HG03520 (cell line): ENCODE data around the gene CLCN7.

Experiments
- ATAC-seq: cut with Tn5 transposase; IDR thresholded peaks from one replicate; pipeline ENCODE4 v1.9.1; 2021; ENCODE audit warnings: mild to moderate bottlenecking, moderate library complexity; ENCODE audit not compliant: unreplicated experiment

Gene CLCN7

DNA sequence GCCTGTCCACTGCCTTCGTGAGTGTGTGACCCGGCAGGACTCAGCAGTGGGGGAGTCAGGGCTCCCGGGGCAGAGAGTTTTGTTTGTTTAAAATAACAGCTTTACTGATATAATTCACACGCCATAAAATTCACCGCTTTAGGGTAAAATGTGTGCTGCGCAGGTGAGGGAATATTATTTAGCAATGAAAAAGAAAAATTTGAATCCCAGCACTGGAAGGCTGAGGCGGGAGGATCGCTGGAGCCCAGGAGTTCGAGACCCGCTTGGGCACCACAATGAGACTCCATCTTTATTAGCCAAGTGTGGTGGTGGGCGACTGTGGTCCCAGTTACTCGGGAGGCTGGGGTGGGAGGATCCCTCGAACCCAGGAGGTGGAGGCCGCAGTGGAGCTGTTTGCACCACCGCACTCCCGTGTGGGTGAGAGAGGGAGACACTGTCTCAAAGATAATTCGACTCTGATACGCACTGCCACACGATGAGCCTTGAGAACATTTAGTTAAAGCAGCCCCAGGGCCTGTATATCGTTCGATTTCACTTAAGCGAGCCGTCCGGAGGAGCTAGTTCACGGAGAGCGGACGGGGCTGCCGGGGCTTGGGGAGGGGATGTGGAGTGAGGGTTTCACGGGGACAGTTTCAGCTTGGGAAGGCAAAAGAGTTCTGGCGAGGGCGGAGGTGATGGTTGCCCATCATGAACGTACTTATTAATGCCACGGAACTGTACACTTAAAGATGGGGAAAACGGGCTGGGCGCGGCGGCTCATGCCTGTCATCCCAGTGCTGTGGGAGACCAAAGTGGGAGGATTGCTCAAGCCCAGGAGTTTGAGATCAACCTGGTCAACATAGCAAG, 28.5 kb upstream of the CLCN7 start:
- no peak for ATAC-seq

DNA sequence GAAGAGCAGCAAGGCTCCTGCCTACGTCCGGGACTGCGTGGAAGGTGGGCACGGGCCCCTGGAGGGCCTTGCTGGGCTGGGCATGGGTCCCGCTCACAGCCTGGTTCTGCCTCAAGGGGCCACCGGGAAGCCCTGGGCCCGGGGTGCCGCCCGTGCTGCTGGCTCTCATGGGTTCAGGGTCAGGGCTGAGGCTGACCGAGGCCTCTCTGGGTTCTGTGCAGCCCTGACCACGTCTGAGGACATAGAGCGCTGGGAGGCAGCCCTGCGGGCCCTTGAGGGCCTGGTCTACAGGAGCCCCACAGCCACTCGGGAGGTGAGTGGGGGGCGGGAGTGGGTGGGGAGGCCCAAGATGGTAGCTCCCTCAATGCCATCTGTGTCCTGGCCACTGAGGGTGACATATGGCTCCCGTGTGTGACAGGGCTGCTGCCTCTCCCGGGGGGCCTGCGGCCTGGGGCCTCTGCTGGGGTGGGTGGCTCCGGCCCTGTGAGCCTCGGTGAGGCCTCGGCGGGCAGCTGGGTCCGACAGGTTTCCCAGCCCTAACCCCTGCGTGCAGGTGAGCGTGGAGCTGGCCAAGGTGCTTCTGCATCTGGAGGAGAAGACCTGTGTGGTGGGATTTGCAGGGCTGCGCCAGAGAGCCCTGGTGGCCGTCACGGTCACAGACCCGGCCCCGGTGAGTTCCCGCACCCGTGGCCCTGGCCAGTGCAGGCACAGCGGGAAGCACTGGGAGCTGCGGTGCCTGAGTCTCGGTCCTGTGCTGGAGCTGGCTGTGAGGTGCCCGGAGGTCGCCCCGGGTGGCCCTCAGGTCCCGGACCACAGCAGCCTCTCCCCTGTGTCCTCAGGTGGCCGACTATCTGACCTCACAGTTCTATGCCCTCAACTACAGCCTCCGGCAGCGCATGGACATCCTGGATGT, 27.5 kb upstream of the CLCN7 start:
- no peak for ATAC-seq

DNA sequence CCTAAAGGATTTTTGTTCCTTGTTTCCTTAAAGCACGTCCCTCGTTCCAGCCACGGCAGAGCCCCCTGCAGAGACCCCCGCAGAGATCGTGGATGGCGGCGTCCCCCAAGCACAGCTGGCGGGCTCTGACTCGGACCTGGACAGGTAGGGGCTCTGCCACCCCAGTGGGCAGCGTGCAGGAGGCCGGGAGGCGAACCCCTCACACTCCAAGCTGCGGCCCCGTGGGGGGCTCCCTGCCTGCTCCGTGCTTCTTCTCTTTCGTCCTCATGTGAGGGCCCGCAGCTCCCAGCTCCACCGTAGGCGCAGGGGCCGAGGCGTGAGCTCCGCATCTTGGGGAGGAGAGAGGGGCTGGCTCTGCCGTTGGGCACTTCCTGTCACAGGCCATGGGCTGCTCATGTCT, 26.8 kb upstream of the CLCN7 start:
- ATAC-seq = no peak

DNA sequence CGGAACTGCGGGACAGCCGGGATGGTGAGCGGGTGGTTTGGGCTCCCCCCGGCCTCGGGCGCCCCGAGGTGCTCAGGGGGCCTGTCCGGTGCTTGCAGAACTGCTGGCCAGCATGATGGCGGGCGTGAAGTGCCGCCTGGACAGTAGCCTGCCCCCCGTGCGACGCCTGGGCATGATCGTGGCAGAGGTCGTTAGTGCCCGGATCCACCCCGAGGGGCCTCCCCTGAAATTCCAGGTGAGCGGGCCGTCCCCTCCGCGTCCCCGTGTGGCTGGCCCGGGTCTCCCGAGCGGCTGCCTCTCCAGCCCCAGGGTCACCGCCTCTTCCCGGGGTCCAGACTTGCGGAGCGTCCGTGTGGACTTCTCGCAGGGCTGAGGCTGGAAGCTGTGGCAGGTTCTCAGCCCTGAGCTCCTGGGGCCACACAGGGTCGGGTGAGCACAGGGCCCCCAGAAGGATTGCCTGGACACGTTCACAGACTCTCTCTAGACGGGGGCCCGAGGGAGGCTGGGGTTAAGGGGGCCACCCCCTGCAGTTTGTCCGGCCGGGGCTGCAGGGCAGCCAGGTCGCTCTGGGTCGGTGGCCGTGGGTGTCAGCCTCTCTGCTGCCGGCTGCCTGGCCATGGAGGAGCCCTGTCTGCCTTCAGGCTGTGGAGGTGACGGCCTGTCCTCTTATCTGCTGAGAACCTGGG, 25.8 kb upstream of the CLCN7 start:
- no peak for ATAC-seq

DNA sequence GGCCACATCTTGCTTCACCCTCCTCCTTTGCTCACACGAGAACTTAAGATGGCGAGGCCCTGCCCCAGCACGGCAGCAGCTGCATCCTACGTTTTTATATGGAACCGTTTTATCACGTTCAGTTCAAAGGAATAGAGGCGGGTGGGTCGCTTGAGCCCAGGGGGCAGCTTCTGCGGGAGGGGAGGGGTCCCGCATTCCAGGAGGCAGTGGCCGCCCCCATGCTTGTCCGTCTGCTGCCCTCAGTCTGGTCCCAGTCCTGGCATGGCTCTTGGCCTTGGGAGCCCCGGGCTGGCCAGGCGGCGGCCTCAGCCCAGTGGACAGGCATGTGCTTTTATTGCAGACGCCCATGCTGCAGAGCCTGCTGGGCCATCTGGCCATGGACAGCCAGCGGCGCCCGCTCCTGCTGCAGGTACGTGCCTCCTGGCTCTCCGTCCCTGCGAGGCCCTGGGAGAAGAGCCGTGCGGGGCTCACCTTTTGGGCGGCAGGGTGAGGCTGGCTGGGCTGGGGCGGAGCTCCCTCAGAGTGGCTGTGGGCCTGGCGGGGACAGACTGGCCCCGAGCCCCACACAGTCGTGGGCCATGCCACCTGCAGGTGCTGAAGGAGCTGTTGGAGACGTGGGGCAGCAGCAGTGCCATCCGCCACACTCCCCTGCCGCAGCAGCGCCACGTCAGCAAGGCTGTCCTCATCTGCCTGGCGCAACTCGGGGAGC, 25.1 kb upstream of the CLCN7 start:
- ATAC-seq = no peak

GRCh38 chr16:1498899-1499676, 24.3 kb upstream of the CLCN7 start:
- no peak for ATAC-seq

GRCh38 chr16:1497014-1497598, 22.3 kb upstream of the CLCN7 start:
- ATAC-seq = no peak

GRCh38 chr16:1496464-1496863, 21.6 kb upstream of the CLCN7 start:
- ATAC-seq = no peak

DNA sequence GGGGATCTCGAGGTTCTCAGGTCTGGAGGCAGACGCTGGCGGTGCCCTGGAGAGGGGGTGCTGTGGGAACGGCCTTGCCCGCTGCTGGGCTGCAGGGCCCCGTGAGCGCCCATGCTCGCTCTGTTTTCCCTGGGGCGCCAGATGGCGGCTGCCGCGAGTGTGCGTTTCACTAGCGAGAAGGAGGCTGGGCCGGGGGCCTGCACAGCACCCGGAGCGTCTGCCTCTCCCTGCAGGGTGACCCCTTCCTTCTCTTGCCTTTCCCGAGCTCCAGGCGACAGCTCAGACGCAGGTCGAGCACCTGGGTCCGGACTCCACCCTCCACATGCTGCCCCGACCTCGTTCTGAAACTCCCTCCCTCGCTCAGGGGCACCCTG, 21.0 kb upstream of the CLCN7 start:
- no peak for ATAC-seq

DNA sequence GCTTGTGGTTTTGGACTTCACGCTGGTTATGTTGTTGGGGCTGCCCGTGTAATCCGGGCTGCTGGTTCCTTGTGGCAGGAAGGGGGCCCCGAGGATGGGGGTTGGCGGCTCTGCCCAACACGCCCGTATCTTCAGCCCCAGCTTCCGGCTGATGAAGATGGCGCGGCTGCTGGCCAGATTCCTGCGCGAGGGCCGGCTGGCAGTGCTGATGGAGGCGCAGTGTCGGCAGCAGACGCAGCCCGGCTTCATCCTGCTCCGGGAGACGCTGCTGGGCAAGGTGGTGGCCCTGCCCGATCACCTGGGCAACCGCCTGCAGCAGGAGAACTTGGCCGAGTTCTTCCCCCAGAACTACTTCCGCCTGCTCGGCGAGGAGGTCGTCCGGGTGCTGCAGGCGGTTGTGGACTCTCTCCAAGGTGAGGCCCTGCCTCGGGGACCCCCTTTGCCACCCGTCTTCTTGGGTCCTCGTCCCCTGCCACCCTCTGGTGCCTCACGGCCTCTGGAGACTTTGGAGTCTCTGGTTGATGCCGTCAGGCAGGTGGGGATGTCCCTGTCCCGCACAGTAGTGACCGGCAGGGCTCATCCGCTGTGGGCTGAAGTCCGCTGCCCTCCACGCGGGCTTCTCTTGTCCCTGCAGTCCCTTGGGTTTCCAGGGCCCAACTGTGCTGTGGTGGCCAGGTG, 20.5 kb upstream of the CLCN7 start:
- no peak for ATAC-seq

DNA sequence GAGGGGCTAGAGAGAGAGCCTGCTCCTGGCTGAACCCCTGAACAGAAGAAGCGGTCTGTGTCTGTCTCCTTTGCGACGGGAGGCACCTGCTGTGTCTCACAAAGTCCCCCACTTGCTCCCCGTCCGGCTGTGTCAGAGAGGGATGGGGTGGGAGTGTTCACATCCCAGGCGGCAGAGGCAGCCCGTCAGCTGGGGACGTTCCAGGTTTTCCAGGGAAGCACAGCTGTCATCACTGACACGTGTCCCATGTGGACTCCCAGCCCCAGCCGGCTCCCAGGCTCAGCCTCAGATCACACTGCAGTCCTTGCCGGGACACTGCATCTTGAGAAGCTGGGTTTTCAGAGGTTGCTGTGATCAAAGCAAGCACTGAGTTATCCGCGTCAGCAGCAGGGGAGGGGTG, 19.9 kb upstream of the CLCN7 start:
- ATAC-seq = no peak

DNA sequence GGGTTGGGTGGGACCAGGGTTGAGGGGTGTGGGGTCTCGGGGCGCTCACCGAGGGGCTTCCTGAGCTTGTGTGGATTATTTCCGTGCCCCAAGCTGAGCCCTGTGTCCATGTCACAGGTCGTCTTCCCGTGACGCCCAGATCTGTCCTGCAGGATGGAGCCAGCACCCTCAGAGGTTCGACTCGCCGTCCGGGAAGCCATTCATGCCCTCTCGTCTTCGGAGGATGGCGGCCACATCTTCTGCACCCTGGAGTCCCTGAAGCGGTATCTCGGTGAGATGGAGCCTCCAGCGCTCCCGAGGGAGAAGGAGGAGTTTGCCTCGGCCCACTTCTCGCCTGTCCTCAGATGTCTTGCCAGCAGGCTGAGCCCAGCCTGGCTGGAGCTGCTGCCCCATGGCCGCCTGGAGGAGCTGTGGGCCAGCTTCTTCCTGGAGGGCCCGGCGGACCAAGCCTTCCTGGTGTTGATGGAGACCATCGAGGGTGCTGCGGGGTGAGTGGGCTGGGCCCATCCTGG, 19.4 kb upstream of the CLCN7 start:
- no peak for ATAC-seq

DNA sequence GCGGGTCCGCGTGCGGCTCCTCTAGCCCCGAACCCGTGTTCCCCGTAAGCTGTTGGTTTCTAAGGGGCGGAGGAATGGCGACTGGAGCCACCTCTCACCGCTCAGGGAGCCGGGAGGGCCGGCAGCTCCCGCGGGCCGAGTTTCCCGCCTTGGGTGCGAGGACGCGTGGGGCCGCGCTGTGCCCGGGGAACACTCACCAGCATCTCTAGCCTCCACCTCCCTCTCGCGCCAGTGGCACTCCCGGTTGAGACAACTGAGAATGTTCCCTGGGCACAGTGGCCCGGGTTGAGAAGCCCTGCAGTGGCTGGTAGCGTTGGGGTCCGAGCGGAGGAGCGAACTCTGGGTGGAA, 18.9 kb upstream of the CLCN7 start:
- ATAC-seq = no peak

GRCh38 chr16:1492923-1493745, 18.3 kb upstream of the CLCN7 start, which contains the start of gene TELO2:
Gene TELO2, plus strand, starts transcription at chr16:1493360. Its CDS starts 922 bp downstream, at chr16:1494282.
- peak; percentile 53 for ATAC-seq

- no peak for ATAC-seq
These were observed 17.5 kb upstream of the CLCN7 start for GRCh38 chr16:1492082-1492922.

GRCh38 chr16:1491327-1491726, 16.5 kb upstream of the CLCN7 start:
- no peak for ATAC-seq

DNA sequence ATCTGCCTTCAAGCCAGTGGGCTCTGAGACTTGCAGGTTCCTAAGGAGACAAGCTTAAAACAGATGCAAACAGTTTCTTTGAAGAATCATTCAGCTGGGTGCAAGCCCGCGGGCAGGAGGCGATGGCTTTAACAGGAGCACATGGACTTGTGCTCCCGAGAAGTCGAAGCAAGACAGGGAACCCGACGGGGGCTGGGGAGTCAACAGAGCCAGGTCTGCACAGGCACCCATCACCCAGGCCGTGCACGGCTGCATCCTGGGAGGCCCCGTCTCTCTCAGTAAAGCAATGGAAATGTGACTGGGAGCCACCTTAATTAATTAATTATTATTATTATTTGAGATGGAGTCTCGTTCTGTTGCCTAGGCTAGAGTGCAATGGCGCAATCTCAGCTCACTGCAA, 14.2 kb upstream of the CLCN7 start:
- ATAC-seq = no peak
